Amniotic epithelial cell (primary cell): Measurements from ENCODE around the gene ATXN10.

Source experiments
- DNase-seq: peaks from one replicate; pipeline ENCODE4 v3.0.0-alpha.2; 2010; ENCODE audit warnings: low read depth

ATXN10 gene

DNA sequence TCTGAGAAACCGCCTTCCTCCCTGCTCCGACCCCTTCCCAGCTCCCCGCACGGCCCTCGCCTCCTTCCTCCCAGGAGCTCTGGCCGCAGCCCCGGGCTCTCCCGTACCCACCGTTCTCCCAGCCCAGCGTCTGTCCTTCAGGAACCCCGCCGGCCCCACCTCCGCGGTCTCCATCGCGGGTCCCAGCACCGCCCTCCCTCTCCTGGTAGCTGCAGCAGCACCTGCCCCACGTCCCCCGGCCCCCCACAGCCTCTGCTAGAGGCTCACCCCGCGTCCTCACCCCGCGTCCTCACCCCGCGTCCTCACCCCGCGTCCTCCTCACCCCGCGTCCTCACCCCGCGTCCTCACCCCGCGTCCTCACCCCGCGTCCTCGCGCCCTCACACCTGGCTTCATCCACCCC, 219.4 kb downstream of the ATXN10 start:
- DNase-seq: no peak

DNA sequence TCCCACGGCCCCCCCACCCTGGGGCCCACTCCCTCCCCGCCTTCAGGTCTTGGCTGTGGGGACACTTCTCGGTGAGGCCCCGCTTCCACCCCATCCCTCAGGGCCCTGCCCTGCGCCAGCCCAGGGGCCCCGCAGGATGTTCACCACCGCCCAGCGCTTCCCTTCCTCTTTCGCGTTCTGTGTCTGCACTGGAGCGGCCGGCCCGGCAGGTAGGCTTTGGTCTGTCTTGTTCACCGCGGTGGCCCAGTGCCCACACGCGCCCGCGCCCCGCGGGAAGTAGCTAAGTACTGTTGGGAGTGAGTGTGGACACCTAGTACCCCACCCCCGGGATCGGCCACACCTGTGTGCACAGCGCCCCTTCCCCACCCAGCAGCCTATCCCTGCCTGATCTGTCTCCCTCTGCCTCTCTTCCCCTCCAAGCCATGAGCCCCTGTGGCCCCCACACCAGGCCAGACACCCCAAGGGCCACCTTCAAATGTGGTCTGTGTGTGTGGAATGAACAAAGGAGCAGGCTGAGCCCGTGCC, 219.9 kb downstream of the ATXN10 start:
- DNase-seq: no peak

DNA sequence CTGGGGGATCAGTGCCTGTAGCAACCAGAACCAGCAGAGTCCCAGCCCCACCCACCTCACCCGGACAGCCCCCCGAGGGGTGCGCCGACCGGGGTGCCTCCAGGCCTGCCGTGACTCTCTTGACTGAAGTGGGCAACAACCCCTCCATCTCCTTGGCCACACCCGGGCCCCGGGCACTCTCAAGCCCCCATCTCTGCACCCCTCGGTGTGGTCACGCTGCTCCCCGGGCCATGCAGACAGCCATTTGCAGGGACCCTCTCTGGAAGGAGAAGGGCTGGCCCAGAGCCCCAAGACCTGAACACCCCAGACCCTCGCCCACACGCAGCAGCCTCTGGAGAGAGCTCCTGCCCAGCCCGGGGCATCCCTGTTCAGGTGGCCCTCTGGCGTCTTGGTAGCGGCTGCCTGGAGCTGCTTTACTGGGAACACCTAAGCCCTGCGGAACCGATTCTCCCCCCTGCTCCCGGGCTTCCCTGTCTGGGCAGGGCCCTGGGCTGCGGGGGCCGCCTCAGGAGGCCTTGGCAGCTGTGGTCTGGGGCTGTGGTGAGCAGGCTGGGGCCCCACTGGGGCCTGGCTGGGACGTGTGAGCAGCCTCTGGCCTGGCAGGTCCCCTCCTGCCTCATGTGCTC, 220.5 kb downstream of the ATXN10 start:
- peak; percentile 38 for DNase-seq

DNA sequence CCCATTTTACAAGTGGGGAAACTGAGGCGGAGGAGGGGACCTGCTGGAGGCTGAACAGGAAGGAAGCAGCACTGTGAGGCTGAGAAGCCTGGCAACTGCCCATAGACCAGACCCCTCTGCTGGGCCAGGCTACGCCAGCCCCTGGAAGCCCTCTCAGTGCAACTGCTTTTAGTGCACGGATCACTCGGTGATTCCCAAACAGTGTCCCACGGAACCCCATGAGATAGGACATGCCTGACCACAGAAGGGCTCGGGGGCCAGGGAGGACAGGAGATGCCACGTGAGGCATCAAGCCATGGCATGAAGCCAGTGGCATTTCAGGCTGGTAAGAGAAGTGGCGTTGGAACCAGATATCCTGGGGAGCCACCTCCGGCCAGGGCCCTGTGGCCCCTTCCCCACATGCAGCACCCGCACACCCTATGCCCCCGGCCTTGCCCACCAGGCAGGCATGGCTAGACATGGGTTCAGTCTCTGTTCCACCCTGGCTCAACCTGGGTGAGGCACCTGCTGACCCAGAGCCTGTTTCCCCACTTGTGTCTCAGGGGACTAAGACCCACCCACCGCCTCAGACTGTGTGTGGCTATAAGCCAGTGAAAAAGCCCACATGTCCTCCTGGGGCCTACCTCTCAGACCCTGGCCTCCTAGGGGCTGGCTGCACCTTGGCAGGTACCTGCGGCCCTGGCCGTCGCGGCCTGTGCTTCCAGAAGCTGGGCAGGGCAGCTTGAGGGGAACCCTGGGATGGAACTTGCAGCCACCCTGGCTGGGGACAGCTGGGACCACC, 221.2 kb downstream of the ATXN10 start:
- no peak for DNase-seq

DNA sequence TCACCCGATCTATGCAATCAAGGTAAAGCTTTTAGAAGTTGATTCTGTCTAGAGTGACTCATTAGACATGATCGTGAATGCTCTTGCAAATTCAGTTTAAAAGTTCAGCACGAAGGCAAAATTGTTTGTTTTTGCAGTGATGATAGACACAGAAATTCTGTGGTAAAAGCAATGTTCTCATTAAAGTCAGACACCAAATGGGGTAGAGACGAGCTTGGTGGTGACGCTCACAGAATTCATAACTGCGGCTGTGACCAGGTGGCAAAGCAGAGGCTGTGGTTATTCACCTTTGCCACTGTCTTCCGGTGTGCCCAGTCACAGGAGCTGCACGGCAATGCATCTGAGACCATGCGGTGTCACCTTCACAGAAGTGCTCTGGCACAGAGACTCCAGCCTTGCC, 221.9 kb downstream of the ATXN10 start:
- no peak for DNase-seq
